KMS-11 (cell line): Measurements from ENCODE around the gene RGSL1.

ENCODE experiments used
- H2AFZ ChIP-seq: fragments of 200-600 bp; sonication (generic); 2 replicates; pipeline ENCODE4 v1.6.1; 2016; ENCODE audit warnings: antibody characterized with exemption, mixed run types, low read depth
- H3K27ac ChIP-seq: fragments of 200-600 bp; sonication (generic); 2 replicates; pipeline ENCODE4 v1.6.1; 2016; ENCODE audit warnings: mild to moderate bottlenecking, mixed run types
- H3K27me3 ChIP-seq: fragments of 200-600 bp; sonication (generic); 2 replicates; pipeline ENCODE4 v1.6.1; 2017; ENCODE audit warnings: mild to moderate bottlenecking, low read depth, mixed run types, moderate library complexity; ENCODE audit not compliant: insufficient read depth
- H3K36me3 ChIP-seq: fragments of 200-600 bp; sonication (generic); 2 replicates; pipeline ENCODE4 v1.6.1; 2017; ENCODE audit warnings: mild to moderate bottlenecking, mixed run types; ENCODE audit not compliant: insufficient read depth
- H3K4me1 ChIP-seq: fragments of 200-600 bp; sonication (generic); 2 replicates; pipeline ENCODE4 v1.6.1; 2016; ENCODE audit warnings: mild to moderate bottlenecking, low read depth, mixed run types; ENCODE audit not compliant: poor library complexity, severe bottlenecking
- H3K4me2 ChIP-seq: fragments of 200-600 bp; sonication (generic); 2 replicates; pipeline ENCODE4 v1.7.0; 2016; ENCODE audit warnings: mild to moderate bottlenecking, mixed run types
- H3K4me3 ChIP-seq: fragments of 200-600 bp; sonication (generic); IDR thresholded peaks from 2 replicates; pipeline ENCODE4 v1.6.1; 2017; ENCODE audit warnings: low read depth, low read length, mixed read lengths; ENCODE audit not compliant: insufficient read depth
- H3K79me2 ChIP-seq: fragments of 200-600 bp; sonication (generic); 2 replicates; pipeline ENCODE4 v1.6.1; 2016; ENCODE audit warnings: low read depth, mixed run types; ENCODE audit not compliant: insufficient read depth
- H3K9ac ChIP-seq: fragments of 200-600 bp; sonication (generic); 2 replicates; pipeline ENCODE4 v1.6.1; 2016; ENCODE audit warnings: mild to moderate bottlenecking, mixed run types
- H4K20me1 ChIP-seq: fragments of 200-600 bp; sonication (generic); 2 replicates; pipeline ENCODE4 v1.6.1; 2016; ENCODE audit warnings: mild to moderate bottlenecking, mixed run types; ENCODE audit not compliant: insufficient read depth
- TF ChIP-seq, protein P1 (sequence below): fragments of 200-600 bp; sonication (generic); conservative IDR thresholded peaks from 2 replicates; pipeline ENCODE4 v1.6.1; 2017; ENCODE audit warnings: low read depth, mild to moderate bottlenecking, antibody characterized with exemption, low read length, moderate library complexity, mixed read lengths

Gene RGSL1

DNA sequence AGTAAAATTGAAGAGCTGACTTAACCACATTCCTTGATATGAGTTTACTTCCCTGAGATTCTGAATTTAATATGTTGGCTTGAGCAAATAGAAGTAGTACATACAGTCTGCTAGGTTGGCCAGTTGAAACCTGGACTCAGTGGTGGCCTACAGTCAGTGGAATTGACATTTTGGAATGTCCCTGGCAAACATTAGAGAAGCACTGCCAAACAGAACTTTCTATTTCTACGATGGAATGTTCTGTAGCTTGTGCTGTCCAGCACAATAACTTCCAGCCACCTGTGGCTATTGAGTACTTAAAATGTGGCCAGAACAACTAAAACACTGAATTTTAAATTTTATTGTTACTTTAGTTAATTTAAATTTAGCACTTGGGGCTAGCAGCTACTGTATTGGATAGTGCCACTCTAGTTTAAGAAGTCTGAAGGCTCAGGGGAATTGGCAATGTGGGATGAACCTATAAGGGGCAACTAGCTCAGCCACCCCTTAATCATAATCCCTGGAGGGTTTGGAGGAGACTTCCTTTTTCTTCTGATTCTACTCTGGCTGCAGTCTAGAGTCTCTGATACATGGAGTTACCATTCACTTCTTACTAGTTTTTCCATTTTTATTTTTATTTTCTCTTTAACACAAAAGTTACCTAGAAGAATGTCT, 39.2 kb upstream of the RGSL1 start:
- Histone ChIP-seq H3K27me3 (no peaks in the 10 kb centered on the region), H3K27ac (no peak overlapping the region), H3K9ac (no peak overlapping the region), H3K4me1 (no peaks in the 10 kb centered on the region), H4K20me1 (no peaks in the 10 kb centered on the region), H2AFZ (no peak overlapping the region), H3K4me3 (no peak overlapping the region), H3K36me3 (no peaks in the 10 kb centered on the region), H3K4me2 (no peak overlapping the region), H3K79me2 (no peaks in the 10 kb centered on the region)
- TF ChIP-seq, protein P1, sequence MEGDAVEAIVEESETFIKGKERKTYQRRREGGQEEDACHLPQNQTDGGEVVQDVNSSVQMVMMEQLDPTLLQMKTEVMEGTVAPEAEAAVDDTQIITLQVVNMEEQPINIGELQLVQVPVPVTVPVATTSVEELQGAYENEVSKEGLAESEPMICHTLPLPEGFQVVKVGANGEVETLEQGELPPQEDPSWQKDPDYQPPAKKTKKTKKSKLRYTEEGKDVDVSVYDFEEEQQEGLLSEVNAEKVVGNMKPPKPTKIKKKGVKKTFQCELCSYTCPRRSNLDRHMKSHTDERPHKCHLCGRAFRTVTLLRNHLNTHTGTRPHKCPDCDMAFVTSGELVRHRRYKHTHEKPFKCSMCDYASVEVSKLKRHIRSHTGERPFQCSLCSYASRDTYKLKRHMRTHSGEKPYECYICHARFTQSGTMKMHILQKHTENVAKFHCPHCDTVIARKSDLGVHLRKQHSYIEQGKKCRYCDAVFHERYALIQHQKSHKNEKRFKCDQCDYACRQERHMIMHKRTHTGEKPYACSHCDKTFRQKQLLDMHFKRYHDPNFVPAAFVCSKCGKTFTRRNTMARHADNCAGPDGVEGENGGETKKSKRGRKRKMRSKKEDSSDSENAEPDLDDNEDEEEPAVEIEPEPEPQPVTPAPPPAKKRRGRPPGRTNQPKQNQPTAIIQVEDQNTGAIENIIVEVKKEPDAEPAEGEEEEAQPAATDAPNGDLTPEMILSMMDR, result no peak

DNA sequence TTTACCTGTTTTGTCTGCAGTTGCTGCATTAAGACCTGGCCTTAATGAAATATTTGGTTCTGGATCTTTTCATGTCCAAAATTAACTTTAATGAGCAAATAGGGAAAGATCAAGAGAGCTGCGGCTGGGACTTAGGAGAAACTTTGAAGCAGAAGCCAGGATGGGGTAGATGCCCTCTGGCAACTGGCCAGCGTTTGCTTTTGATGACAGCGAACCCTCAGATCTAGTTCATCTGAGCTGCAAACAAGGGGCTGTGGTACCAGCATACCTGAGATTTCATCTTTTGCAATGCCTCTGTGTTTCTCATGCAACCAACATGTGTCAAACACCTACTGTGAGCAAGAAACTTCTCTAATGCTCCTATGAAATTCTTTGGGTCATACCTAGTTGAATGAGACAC, 36.5 kb upstream of the RGSL1 start:
- H3K9ac ChIP-seq, result no peak overlapping the region
- H3K4me2 ChIP-seq, result no peak overlapping the region
- no peaks in the 10 kb centered on the region for H3K79me2 ChIP-seq
- H4K20me1 ChIP-seq, result no peaks in the 10 kb centered on the region
- H3K4me1 ChIP-seq, result no peaks in the 10 kb centered on the region
- no peaks in the 10 kb centered on the region for H3K36me3 ChIP-seq
- H3K27me3 ChIP-seq, result no peaks in the 10 kb centered on the region
- TF ChIP-seq, protein P1, result no peak
- H3K4me3 ChIP-seq, result no peak overlapping the region
- no peak overlapping the region for H2AFZ ChIP-seq
- H3K27ac ChIP-seq, result no peak overlapping the region

DNA sequence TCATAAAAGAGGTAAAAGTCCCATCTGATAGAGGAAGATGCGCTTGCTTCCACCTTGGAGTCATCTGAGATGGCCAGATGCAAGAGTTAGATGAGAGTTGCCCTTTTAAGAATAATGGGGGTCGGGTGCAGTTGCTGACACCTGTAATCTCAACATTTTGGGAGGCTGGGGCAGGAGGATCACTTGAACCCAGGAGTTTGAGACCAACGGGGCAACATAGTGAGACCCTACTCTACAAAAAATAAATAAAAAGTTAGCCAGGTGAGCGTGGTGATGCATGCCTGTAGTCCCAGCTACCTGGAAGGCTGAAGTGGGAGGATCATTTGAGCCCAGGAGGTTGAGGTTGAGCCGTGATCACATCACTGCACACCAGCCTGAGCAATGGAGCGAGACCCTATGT, 36.0 kb upstream of the RGSL1 start:
- Histone ChIP-seq H2AFZ (no peak overlapping the region), H3K4me3 (no peak overlapping the region), H3K79me2 (no peaks in the 10 kb centered on the region), H3K9ac (no peak overlapping the region), H3K27me3 (no peaks in the 10 kb centered on the region), H4K20me1 (no peaks in the 10 kb centered on the region), H3K36me3 (no peaks in the 10 kb centered on the region), H3K4me1 (no peaks in the 10 kb centered on the region), H3K4me2 (no peak overlapping the region), H3K27ac (no peak overlapping the region)
- TF ChIP-seq, protein P1, result no peak

DNA sequence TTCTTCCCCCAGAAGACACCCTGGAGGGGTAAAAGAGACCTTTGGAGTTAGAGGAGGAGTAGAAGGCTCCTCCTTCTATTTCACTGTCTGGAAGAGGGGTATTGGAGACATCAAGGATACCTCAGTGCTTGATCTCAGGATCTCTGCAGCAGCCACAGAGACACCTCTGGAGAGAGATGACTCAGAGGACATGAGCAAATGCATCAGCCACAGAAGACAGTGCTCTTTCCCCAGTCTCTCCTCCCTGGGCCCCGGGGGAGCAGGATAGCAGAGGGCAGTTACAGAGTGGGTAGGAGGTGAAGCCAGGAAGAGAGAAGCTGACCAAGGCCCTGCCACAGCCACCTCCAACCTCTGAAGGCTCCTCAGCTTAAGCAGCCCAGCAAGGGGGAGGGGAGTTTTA, 34.2 kb upstream of the RGSL1 start:
- H3K79me2 ChIP-seq, result no peaks in the 10 kb centered on the region
- H4K20me1 ChIP-seq, result no peaks in the 10 kb centered on the region
- no peak overlapping the region for H3K9ac ChIP-seq
- H2AFZ ChIP-seq, result no peak overlapping the region
- no peaks in the 10 kb centered on the region for H3K27me3 ChIP-seq
- no peaks in the 10 kb centered on the region for H3K4me1 ChIP-seq
- TF ChIP-seq, protein P1, result no peak
- H3K27ac ChIP-seq, result no peak overlapping the region
- no peak overlapping the region for H3K4me3 ChIP-seq
- H3K4me2 ChIP-seq, result no peak overlapping the region
- no peaks in the 10 kb centered on the region for H3K36me3 ChIP-seq
